Endometrial microvascular endothelial cells (primary cell): ENCODE results near the gene CEMIP. TPM values are rescaled to one million over a fixed set of nuclear protein-coding genes. Genes with fewer than 3 reads are reported as not detected.

ENCODE experiments used
- in situ Hi-C: cut with HindIII; loops from 2 replicates; pipeline ENCODE4 v1.10.0; 2017; ENCODE audit warnings: low sequenced_read_pairs, low pct_unique_long_range_greater_than_20kb; ENCODE audit errors: inconsistent ontology term
- total RNA-seq: library from RNA; depleted of rRNA; stranded (reverse); fragments of >200 nt; gene quantifications from one replicate; pipeline ENCODE4 v1.2.3, GENCODE V29; 2015; ENCODE audit errors: inconsistent ontology term

CEMIP gene
- total RNA-seq, 1 donor from 2014 or later: 1.4 TPM

DNA sequence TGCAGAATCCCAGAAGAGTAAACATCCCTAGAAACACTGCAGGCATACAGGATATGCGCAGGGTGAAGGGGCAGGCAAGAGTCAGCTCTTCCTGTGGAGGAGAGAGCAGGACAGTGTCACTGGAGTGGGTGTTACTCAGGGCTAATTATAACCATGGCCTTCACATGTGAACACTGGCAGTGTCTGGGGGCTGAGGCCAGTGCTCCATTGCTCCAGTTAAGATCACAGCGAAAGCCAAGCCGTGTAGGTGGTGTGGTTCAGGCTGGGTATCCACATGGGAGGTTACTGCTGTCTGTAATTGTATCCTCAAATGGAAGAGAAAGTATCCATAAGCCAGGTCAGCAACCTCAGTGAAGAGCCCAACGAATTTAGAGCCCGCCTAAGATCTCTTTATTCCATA, 125.8 kb downstream of the CEMIP start:
- in situ Hi-C loops: no loop called here

DNA sequence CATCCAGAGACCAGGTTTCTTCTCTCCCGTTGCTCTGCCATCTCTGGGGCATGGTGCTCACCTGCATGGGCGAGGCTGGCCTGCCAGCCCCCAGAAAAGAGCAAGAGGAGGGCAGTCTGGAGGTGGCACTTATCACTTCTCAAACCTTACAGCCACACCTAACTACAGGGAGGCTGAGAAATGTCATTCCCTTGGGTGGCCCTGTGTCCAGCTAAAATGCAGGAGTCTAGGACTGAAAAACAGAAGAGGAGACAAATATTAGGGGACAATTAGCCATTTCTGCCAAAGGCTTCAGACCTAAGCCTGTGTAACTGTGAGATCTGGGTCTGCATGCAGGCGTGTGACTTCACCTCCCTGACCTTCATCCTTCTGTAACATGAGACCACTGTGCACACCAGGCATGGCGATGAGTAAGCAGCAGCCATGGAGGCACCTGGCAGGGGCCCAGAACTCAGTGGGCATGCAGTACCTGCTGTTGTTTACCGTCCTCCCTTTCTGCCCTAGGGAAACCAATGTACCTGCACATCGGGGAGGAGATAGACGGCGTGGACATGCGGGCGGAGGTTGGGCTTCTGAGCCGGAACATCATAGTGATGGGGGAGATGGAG, 127.1 kb downstream of the CEMIP start:
- in situ Hi-C loops: no loop called here

DNA sequence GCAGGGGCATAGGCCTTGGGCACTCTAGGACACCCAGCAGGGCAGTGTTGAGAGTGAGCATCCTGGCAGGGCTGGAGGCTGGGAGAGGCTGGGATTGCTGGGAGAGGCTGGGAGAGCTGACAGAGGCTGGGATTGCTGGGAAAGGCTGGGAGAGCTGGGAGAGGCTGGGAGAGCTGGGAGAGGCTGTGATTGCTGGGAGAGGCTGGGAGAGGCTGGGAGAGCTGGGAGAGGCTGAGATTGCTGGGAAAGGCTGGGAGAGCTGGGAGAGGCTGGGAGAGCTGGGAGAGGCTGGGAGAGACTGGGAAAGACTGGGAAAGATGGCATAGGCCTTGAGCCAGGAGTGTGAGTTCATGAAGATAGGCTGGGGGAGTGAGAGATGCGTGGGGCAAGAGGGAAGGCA, 132.7 kb downstream of the CEMIP start:
- in situ Hi-C loops: no loop called here

DNA sequence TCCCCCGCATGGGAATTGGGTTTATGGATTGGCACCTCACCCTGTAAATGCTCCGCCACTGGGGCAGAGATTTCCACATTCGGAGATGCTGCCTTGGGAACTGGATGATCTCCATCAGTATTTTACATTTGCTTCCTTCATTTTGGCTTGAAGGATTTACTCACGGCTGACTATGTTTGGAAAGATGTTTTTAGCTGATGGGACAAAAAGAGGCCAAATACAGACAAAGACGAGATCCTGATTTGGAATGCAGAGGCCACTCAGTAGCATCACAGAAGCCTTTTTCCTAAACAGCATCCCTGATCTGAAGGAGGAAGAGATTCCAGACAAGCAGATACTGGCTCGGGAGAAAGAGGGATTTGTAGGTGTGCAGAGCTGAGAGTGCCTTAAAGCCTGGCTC, 133.5 kb downstream of the CEMIP start:
- in situ Hi-C loops: no loop called here

DNA sequence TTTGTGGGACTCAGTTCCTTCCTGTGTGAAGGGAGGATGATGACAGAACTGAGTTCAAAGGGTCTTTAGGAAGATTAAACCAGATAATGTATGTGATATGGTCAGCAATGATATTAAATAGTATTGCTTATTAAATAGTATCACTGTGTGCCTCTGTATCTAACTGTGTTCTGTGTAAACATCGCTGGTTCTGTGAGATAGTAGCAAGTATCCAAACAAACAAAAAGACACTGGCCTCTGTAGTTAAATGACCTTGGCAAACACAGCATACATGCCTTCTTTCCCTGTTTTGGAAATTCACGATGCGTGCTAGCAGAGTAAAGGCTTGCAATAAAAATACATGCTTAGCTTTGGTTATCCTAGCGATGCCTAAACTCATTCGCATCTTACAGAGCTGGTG, 134.4 kb downstream of the CEMIP start:
- in situ Hi-C loops: no loop called here

DNA sequence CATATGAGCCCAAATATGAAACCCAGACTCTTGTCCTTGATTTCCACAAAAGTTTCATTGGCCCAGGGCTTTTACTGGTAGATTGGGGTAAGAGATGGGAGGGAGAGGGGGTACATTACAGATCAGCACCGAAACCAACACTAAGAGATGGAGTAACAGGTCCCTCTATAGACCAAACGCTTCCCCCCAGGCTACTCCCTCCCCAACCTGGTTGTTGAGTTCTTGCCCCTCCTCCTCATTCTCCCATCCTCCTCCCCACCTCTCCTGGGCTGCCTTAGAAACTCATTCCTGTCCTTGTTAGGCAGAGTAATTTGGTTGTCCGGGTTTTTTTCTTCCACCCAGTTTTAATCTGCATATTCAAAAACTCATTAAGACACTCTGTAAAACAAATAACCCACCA, 136.3 kb downstream of the CEMIP start:
- in situ Hi-C loops: no loop called here

DNA sequence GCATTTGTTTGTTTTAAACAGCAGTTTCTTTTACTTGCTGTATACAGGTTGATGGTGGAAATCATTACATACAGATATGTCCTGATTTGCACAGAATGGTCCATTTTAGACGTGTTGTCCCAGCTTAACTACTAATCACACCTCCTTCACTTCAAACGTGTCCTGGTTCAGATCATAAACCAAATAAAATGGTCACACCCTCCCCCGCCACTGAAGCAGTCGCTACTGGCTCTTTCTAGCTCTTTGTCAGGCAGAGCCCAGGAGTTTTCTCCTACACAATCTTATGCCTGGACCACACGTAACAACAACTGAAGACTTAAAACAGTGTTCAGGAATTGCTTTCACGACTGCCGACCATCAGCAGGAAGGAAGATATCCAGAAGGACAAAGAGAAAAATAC, 136.9 kb downstream of the CEMIP start:
- in situ Hi-C loops: no loop called here

DNA sequence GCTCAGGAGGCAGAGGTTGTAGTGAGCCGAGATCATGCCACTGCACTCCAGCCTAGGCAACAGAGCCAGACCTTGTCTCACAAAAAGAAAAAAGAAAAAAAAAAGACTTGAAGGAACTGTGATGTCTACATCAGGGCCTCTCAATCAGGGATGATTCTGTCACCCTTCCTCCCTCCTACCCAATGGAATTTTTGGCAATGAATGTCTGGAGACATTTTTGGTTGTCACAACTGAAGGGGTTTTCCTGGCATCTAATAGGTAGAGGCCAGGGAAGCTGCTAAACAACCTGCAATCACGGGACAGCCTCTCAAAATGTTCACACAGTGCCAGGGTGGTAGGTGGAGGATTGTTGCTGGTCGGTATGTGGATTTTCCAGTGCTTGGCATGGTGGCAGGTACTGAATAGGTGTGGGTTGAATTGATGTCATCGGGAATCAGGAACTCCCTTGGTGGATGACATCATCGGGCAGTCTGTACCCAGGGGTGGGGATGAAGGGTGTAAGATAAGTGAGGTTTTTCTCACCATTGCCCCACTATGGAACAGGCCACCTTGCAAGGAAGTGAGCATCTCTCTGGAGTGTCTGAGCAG, 139.1 kb downstream of the CEMIP start:
- in situ Hi-C loops: no loop called here

DNA sequence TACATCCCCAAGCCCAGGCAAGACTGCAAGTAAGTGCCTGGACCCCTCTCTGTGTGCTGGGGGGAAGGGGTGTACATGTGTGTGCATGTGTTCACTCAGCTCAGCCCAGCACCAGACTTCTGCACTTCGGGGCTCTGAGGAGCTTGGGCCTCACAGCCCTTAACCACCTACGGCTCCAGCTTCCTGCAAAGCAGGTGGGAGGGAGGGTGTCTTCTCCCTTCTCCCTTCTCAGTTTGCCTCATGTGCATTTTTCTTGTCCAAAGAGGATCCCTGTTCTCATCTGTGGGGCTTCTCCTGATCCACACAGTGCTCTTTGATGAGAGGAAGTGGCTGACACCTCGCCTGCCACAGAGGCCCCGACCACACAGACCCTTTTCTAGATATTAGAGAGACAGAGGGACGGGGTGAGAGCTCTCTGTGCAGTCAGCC, 141.1 kb downstream of the CEMIP start:
- in situ Hi-C loops: no loop called here

DNA sequence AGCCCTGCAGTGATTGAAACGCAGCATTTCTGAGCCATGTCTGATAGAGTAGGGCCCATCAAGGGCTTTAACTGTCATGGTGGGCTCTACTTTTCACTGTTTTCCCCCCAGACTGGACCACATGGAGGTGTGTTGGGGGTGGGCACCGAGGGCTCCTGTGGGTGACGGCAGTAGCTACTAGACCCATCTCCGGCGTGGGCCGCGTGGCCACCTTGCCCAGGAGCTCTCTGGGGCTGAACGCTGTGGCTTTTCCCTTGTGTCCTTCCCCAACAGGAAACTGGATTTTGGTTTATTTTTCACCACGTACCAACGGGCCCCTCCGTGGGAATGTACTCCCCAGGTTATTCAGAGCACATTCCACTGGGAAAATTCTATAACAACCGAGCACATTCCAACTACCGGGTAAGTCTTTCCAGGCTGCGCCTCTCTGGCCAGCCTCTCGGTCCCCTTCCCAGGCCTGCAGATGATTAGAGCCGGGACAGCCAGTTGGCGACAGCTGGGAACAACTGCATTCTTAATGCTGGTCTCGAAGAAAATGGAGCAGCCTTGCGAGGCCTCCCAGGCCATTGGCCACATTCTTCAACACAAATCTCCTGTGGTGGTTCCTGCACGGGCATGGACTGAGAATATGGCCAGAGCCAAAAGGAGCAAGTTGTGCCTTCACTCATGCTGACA, 142.7 kb downstream of the CEMIP start:
- in situ Hi-C loops: no loop called here

DNA sequence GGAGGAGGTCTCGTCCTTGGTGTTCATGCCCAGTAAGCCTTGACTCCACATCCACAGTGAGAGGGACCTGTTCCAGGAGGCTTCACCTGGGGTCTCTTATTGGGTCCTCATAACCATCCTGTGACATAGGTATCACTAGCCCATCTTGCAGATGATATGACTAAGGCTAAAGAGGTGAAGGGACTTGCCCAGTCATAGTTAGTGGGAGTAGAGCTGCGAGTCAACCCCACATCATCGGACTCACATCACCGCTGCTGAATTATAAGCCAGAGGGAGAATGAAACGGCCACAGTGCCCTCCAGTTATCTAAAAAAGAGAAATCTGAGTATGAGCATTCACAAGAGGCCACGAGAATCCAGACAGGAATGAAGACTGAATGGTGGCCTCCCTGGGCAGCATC, 144.5 kb downstream of the CEMIP start:
- in situ Hi-C loops: no loop called here

DNA sequence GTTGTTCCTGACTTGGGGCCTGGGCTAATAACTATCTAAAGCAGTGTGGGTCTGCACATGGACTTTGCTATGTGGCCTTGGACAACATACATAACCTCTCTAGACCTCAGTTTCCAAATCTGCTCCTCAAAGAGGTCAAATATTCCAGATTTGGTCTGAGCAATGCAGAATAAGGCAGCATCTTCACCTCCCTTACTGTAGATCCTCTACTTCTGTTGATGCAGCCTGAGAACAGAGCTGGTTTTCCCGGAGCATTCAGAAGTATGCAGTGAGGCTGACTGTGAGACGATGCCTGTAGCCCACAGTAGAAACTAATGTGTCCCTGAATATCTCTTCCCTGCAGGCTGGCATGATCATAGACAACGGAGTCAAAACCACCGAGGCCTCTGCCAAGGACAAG, 145.1 kb downstream of the CEMIP start:
- in situ Hi-C loops: no loop called here

DNA sequence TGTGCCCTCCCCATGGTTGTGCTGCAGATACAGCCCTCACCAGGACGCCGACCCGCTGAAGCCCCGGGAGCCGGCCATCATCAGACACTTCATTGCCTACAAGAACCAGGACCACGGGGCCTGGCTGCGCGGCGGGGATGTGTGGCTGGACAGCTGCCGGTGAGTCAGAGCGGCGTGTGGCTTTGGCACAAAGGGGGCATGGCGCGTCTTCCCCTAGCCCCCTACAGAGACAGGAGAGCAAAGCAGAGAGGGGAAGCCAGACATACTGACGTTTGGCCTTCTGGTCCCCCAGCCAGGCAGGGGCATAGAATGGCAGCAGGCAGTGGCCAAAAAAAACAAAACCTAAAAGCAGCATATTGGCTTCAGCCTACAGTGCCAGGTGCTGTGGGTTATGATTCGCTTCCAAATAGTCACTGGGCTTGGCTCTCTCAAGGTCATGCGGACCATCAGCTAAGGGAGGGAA, 146.5 kb downstream of the CEMIP start:
- in situ Hi-C loops: no loop called here

DNA sequence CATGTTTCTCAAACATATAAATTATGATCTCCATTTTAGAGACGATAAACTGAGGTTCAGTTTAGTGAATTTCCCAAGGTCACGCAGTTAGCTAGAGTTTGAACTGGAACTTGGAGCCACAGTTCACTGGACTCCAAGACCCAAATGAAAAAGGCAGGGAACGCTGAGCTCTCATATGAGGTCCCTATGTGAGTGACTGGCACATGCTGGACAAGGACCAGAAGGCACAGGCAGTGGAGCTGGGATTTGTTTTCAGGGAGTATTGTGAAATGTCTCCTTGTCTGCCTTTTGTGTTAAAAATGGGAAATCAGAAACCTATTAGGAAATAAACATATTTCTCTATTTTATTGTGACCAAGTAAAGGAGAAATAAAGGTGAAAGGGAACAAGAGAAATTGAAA, 147.0 kb downstream of the CEMIP start:
- in situ Hi-C loops: no loop called here

DNA sequence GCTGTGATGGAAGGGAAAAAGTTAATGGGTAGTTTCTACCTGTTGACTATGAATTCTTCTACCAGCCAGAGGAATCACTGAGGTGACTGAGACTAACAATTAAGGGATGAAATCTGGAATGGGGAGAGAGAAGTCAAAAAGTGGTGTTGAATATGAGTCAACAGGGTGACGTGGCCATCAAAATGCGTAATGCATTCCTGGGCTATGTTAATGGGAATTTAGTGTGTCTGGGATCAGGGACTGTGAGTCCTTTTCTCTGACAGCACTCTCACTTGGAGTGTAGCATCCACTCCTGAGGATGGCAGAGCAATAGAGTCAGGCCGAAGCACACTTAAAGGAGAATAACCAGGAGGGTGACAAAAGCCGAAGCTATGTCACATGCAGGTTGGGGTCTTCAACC, 150.1 kb downstream of the CEMIP start:
- in situ Hi-C loops: no loop called here

DNA sequence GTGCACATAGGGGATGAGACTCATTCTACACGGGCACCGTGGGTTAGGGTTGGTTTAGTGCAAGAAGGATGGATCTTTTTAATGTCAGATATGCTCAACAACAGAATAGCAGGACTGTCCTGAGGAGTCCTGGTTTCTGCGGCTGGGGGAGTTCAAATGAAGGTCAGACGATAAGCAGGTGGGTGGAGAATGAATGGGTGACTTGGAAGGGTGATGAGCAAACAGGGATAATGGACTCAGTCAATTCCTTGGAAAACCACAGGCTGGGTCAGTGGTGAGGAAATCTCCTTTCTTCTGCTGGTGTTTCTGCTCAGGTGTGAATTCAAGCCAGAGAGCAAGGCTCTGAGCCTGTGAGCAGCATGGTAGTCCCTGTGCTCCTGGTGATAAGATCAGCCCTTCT, 150.5 kb downstream of the CEMIP start:
- in situ Hi-C loops: no loop called here

DNA sequence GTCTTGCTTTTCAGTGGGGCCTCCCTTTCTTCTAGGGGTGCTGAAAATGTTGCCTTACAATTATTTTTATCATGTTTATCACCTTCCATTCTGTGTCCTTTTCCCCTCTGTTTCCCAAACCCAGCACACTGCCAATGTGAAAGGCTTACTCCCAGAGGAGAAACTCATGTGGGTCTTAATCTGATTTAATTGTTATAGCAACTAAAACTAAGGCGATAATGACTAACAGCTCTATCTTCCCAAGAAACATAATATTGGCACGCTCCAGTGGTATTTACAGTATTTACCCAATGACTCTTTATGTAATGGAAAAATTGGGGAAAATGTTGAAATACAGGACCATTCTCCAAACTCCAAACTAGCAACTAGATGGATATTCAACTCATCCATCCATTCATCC, 152.0 kb downstream of the CEMIP start:
- in situ Hi-C loops: no loop called here

DNA sequence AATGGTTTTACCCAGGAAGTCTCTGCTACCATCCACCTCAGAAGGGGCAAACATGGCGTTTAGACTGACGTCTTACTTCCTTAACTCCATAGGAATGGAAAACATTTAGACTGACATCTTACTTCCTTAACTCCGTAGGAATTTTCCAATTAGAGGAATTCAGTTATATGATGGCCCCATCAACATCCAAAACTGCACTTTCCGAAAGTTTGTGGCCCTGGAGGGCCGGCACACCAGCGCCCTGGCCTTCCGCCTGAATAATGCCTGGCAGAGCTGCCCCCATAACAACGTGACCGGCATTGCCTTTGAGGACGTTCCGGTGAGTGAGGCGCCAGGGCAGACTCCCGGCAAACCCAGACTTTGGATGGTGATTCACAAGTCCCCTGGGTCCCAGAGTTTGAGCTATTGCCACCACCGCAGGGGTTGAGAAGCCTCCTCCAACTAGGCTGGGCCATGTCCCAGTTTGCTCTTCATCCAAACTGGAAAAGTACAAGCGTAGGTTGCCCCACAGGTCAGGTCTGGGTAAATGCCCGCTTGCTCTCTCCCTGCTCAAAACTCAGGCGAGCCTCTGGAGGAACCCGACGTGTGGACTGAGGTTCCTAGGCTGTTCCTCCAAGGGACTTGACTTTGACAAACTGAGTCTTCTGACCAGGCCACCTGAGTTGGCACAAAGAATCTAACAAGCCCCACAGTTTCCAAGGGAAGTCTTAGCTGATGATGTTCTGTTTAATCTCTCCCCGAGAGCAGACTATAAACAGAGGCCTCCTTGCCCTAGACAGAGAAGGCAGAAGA, 152.7 kb downstream of the CEMIP start:
- in situ Hi-C loops: no loop called here

DNA sequence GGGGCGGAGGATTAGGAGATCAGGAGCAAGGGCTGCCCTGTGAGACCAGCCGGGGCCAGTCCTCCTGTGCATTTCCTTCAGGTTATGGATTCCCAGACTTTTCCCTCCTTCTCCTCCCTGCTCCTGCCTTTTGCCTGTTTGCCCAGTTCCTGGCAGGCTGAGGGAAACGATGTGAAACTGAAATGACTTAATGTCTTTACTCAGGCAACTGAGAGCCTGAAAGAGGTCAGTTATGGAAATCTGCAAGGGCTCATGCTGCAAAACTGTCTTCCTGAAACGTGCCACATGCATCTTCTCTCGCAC, 153.3 kb downstream of the CEMIP start:
- in situ Hi-C loops: no loop called here

DNA sequence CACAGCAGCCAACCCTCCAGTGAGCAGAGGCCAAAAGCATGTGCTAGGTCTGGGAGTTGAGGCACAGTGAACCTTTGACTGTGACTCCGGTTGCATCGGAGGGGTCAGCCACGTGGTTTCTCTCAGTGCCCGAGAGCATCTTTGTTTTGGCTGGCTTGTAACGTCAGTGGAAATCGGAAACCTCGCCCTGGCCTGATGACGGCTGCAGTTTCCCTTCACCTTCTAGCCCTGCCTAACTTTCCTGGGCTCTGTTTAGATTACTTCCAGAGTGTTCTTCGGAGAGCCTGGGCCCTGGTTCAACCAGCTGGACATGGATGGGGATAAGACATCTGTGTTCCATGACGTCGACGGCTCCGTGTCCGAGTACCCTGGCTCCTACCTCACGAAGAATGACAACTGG, 153.8 kb downstream of the CEMIP start:
- in situ Hi-C loops: no loop called here
